SU-DHL-6 (cell line): ENCODE measurements around the gene SYTL3.

Experiments
- CTCF ChIP-seq: fragments of 200-600 bp; sonication (generic); IDR thresholded peaks from one replicate; pipeline ENCODE4 v1.5.1; 2017; ENCODE audit warnings: antibody characterized with exemption, mild to moderate bottlenecking, low read length, moderate library complexity; ENCODE audit not compliant: insufficient read depth, poor library complexity, severe bottlenecking
- EZH2phosphoT487 ChIP-seq: fragments of 200-600 bp; sonication (generic), shearing (Covaris generic); conservative IDR thresholded peaks from 2 replicates; pipeline ENCODE4 v1.6.1; 2018; ENCODE audit warnings: mild to moderate bottlenecking, antibody characterized with exemption, low read length, moderate library complexity, mixed read lengths

- TF ChIP-seq CTCF (no peak), EZH2phosphoT487 (no peak)
Measured at GRCh38 chr6:158787395-158787794, 137.5 kb downstream of the SYTL3 start.
